ENCODE measurements around the gene RBM22. TPM values are rescaled to one million over a fixed set of nuclear protein-coding genes. Genes with fewer than 3 reads are reported as not detected.

The RBM22 gene
- total RNA-seq, 1 experiment from 2014 or later = 40.9 TPM

DNA sequence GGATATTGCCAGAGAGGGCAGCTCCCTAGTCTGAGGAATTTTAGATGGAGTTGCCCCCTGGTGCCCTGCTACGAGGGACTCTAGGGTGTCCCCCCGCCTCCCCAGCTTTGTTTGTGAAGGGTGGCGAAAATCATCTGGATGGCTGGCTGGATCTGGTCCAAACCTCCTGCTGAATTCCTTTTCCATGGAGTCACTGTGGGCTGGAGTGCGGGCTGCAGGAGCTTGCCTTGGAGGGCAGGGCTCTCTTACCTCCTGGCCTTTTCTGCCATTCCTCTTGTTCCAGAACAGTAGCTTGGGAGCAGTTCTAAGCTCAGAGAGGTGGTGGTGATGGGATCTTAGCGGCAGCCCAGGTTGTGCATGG, 58.3 kb downstream of the RBM22 start:
- in situ Hi-C loops (cut with HindIII; ENCODE audit: low sequenced_read_pairs) = no loop called here
- no peak for DNase-seq (ENCODE audit: low spot score)

DNA sequence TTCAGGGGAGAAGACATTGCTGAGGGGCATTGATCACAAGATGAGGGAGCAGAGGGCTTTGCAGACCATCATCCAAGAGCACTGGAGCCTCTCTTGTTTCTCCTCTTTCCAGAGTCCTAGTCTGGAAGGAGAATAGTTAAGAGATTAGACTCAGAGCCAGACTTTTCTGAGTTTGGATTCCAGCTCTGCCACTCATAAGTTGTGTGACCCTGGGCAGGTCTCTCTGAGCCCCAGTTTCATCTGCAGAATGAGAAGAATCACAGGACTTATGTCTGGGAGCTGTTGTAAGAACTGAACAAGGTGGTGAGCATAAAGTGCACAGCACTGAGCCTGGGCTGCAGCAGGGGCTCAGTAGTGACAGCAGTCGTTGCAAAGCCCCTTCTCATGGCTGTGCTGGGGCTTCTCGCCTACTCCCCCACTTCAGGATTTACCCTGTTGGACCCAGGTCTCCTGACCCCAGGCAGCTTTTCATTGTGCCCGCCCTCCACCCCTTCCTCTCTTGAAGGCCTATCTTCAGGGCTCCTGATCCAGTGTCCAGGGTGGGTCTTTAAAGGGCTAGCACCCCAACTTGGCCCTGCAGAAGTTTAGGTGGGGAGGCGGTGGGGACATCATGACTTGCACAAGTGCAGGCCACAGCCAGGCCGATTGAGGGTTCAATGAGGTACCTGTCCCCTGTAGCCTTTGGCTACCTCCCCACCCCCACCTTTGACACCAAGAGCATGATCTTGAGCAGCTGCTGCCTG, 58.9 kb downstream of the RBM22 start:
- no peak for DNase-seq (ENCODE audit: low spot score)
- in situ Hi-C loops (cut with HindIII; ENCODE audit: low sequenced_read_pairs) = no loop called here

DNA sequence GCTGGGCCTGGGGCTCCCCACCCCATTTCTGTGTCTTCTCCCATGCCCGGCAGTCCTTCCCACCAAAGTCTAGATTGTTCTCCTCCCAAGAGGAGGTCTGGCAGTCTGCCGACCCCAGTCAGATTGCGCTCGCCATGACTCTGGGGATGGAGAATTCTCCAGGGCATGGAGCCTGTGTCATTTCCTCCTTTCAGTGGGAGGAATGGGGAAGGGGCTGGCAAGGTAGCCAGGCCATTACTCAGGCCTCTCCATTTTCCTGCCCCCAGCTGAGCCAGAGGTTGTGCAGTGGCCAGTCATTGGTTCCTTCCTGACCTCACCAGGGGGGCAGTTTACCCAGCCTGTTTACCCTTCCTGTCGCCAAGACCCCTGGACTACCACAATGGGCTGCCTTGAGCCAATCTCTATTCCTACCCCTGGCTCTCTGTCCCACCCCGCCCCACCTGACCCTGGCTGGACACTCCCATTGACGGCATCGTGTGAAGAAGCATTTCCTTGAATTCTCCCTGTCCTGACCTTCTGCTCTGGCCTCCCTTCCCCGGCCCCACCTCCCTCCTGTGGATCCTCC, 59.8 kb downstream of the RBM22 start:
- in situ Hi-C loops (cut with HindIII; ENCODE audit: low sequenced_read_pairs) = no loop called here
- DNase-seq (ENCODE audit: low spot score) = no peak

Other genes with a start within 250 kb of the RBM22 start
- 68.1 and 76.0 TPM in 2 replicates for gene NDST1, start 192.9 kb downstream of the RBM22 start, total RNA-seq (2014; rRNA removed; shearing (Covaris generic))
- gene SYNPO, start 60.4 kb downstream of the RBM22 start, total RNA-seq (2014; rRNA removed; shearing (Covaris generic)) = 2.7 and 3.6 TPM in 2 replicates
- gene MYOZ3, start 39.8 kb downstream of the RBM22 start, total RNA-seq (2014; rRNA removed; shearing (Covaris generic)) = not detected in 2 replicates
- gene DCTN4, start 58.0 kb upstream of the RBM22 start, total RNA-seq (2014; rRNA removed; shearing (Covaris generic)) = 31.0 and 47.0 TPM in 2 replicates
- gene SMIM3, start 77.7 kb upstream of the RBM22 start, total RNA-seq (2014; rRNA removed; shearing (Covaris generic)) = 19.4 and 25.0 TPM in 2 replicates
- not detected in 2 replicates for gene IRGM, start 145.5 kb upstream of the RBM22 start, total RNA-seq (2014; rRNA removed; shearing (Covaris generic))
- gene ZNF300, start 203.9 kb upstream of the RBM22 start, total RNA-seq (2014; rRNA removed; shearing (Covaris generic)) = not detected in 2 replicates